ENCODE data around the gene ERCC6L2.

Gene ERCC6L2

GRCh38 chr9:95870906-95871305, 4.6 kb upstream of the ERCC6L2 start:
- TF ChIP-seq CTCF (IDR thresholded peaks at IDR 0.05) = no peak

- TF ChIP-seq CTCF (IDR thresholded peaks at IDR 0.05) = no peak
Observed at GRCh38 chr9:95874303-95874988, 1.0 kb upstream of the ERCC6L2 start.

GRCh38 chr9:95874989-95875304, 544 bp upstream of the ERCC6L2 start:
- TF ChIP-seq CTCF (IDR thresholded peaks at IDR 0.05) = no peak

- no peak for TF ChIP-seq CTCF (IDR thresholded peaks at IDR 0.05)
Observed at GRCh38 chr9:95876138-95876444, 600 bp downstream of the ERCC6L2 start.

GRCh38 chr9:95876595-95876994, 1.1 kb downstream of the ERCC6L2 start:
- no peak for TF ChIP-seq CTCF (IDR thresholded peaks at IDR 0.05)

- TF ChIP-seq CTCF (IDR thresholded peaks at IDR 0.05) = no peak
Observed at GRCh38 chr9:95877984-95878383, 2.5 kb downstream of the ERCC6L2 start.

GRCh38 chr9:95879591-95879990, 4.1 kb downstream of the ERCC6L2 start:
- TF ChIP-seq CTCF (IDR thresholded peaks at IDR 0.05) = no peak

GRCh38 chr9:95880021-95880690, 4.7 kb downstream of the ERCC6L2 start:
- TF ChIP-seq CTCF (IDR thresholded peaks at IDR 0.05) = no peak

Measured in LNCAP (cell line).